T-cell (primary cell): ENCODE results near the gene NMUR2. TPM values are rescaled to one million over a fixed set of nuclear protein-coding genes. Genes with fewer than 3 reads are reported as not detected.

ENCODE experiments used
- ATAC-seq, 4 experiments: fragments of 200-7000 bp in 3 of 4; fragments of 150-1000 bp in 1 of 4; cut with Tn5 transposase; replicated peaks in 1 of 4; 1 replicate in 3 of 4; 2 replicates in 1 of 4; pipeline ENCODE4 v1.10.0; 2021; ENCODE audit warnings: moderate library complexity in 3 of 4, mild to moderate bottlenecking in 2 of 4, moderate number of reproducible peaks in 1 of 4
- CTCF ChIA-PET, 2 donors: fragments of 300-600 bp; sonication (Branson Sonifier 250); formaldehyde crosslinking; loops; one replicate each; lab custom pipeline; 2022; ENCODE audit warnings: antibody characterized with exemption in 2 of 2; lab: Charles Lee
- POLR2A ChIA-PET, 2 donors: fragments of 300-600 bp; sonication (Branson Sonifier 250); formaldehyde crosslinking; loops; one replicate each; lab custom pipeline; 2022; ENCODE audit warnings: antibody characterized with exemption in 2 of 2; lab: Charles Lee
- DNase-seq, 35 experiments: peaks; one replicate each; pipeline versions ENCODE4 v3.0.0 to v3.0.0-alpha.2; 2013 to 2023
- H3K27ac ChIP-seq: one replicate; pipeline ENCODE4 v1.5.1; 2013; ENCODE audit warnings: low read length
- H3K27me3 ChIP-seq, 2 experiments: replicated peaks in 1 of 2; 1 replicate in 1 of 2; 2 replicates in 1 of 2; pipeline versions ENCODE4 v1.6.1 to v1.7.0; 2013; ENCODE audit warnings: low read length in 1 of 2, mixed read lengths in 1 of 2; ENCODE audit not compliant: control insufficient read depth in 2 of 2, insufficient read depth in 2 of 2; ENCODE audit errors: extremely low read depth in 1 of 2
- H3K36me3 ChIP-seq, 2 donors: 1 replicate in 1 of 2; 2 replicates in 1 of 2; pipeline versions ENCODE4 v1.6.1 to v1.7.0; 2013; ENCODE audit warnings: low read length in 1 of 2; ENCODE audit not compliant: control insufficient read depth in 2 of 2, insufficient read depth in 1 of 2; ENCODE audit errors: extremely low read depth in 1 of 2
- H3K4me1 ChIP-seq, 2 experiments: 1 replicate in 1 of 2; 2 replicates in 1 of 2; pipeline versions ENCODE4 v1.6.1 to v1.7.0; 2013; ENCODE audit warnings: low read length in 2 of 2, mixed read lengths in 1 of 2; ENCODE audit not compliant: insufficient read depth in 2 of 2, control insufficient read depth in 1 of 2; ENCODE audit errors: extremely low read depth in 1 of 2
- H3K4me3 ChIP-seq, 2 donors: 1 replicate in 1 of 2; 2 replicates in 1 of 2; pipeline versions ENCODE4 v1.5.1 to v1.7.0; 2013; ENCODE audit warnings: mild to moderate bottlenecking in 2 of 2, low read length in 1 of 2, moderate library complexity in 1 of 2; ENCODE audit not compliant: control insufficient read depth in 1 of 2; ENCODE audit errors: extremely low read depth in 1 of 2
- H3K9me3 ChIP-seq: 2 replicates; pipeline ENCODE4 v1.7.0; 2013
- H3K27ac Mint-ChIP-seq, 2 donors: one replicate each; pipeline ENCODE4 v1.8.0; 2020 to 2021; ENCODE audit warnings: mild to moderate bottlenecking in 2 of 2, mixed read lengths in 2 of 2
- H3K27me3 Mint-ChIP-seq, 2 donors: one replicate each; pipeline ENCODE4 v1.8.0; 2021 to 2022; ENCODE audit warnings: mixed read lengths in 2 of 2
- H3K36me3 Mint-ChIP-seq: one replicate; pipeline ENCODE4 v1.8.0; 2021; ENCODE audit warnings: mixed read lengths
- H3K4me1 Mint-ChIP-seq, 3 donors: one replicate each; pipeline ENCODE4 v1.8.0; 2020 to 2022; ENCODE audit warnings: mixed read lengths in 3 of 3, mild to moderate bottlenecking in 1 of 3
- H3K4me3 Mint-ChIP-seq, 3 donors: one replicate each; pipeline ENCODE4 v1.8.0; 2020 to 2022; ENCODE audit warnings: mild to moderate bottlenecking in 3 of 3, mixed read lengths in 3 of 3, moderate library complexity in 3 of 3
- H3K9me3 Mint-ChIP-seq, 3 donors: one replicate each; pipeline ENCODE4 v1.8.0; 2020 to 2022; ENCODE audit warnings: mixed read lengths in 3 of 3
- WGBS: methylation state at CpG from one replicate; pipeline ENCODE4 v1.1.5; 2013; ENCODE audit warnings: missing lambda C conversion rate; ENCODE audit not compliant: insufficient coverage; 5-methylcytosine and 5-hydroxymethylcytosine counted together
- total RNA-seq, 35 experiments: library from RNA in 6 of 35; stranded (reverse) in 6 of 35; fragments of 120-200 nt in 1 of 35; gene quantifications; one replicate each; pipeline versions ENCODE4 v1.2.1 to v1.2.4 and lab custom pipeline; 2013 to 2026

NMUR2 gene
- total RNA-seq, 5 donors from 2014 or later (not counting 1 experiment from before 2014, with no cell fraction given), result not detected

- POLR2A ChIA-PET, result no interaction called here
- H3K27ac ChIP-seq, result no peak overlapping the region
- CTCF ChIA-PET, result no interaction called here
- H3K4me3 Mint-ChIP-seq, result no peak overlapping the region
- H3K9me3 ChIP-seq, result no peaks in the 10 kb centered on the region
- H3K4me1 Mint-ChIP-seq, result no peaks in the 10 kb centered on the region
- H3K36me3 ChIP-seq, result no peaks in the 10 kb centered on the region
- H3K36me3 Mint-ChIP-seq, result no peaks in the 10 kb centered on the region
- H3K27me3 ChIP-seq, result no peaks in the 10 kb centered on the region
- H3K4me3 ChIP-seq, result no peak overlapping the region
- no peaks in the 10 kb centered on the region for H3K4me1 ChIP-seq
- no peak for DNase-seq
- H3K27ac Mint-ChIP-seq, result no peak overlapping the region
- peaks cover 0 to 3% of the 10 kb centered on the region in 2 donors for H3K27me3 Mint-ChIP-seq
- ATAC-seq, result no peak
- peaks cover 0 to 2% (median 0%) of the 10 kb centered on the region in 3 donors for H3K9me3 Mint-ChIP-seq
Observed at GRCh38 chr5:152364899-152365298, 40.2 kb downstream of the NMUR2 start.

DNA sequence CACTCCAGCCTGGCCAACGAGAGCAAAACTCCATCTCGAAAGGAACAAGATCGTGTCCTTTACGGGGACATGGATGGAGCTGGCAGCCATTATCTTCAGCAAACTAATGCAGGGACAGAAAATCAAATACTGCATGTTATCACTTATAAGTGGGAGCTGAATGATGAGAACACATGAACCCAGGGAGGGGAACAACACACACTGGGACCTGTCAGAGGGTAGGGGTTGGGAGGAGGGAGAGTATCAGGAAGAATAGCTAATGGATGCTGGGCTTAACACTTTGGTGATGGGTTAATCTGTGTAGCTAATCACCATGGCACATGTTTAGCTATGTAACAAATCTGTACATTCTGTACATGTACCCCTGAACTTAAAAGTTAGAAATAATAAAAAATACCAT, 40.9 kb downstream of the NMUR2 start:
- H3K27ac ChIP-seq, result no peak overlapping the region
- no peaks in the 10 kb centered on the region for H3K27me3 ChIP-seq
- H3K4me3 Mint-ChIP-seq, result no peak overlapping the region
- ChIA-PET CTCF (no interaction called here), POLR2A (no interaction called here)
- ATAC-seq (no peak), DNase-seq (no peak)
- H3K36me3 ChIP-seq, result no peaks in the 10 kb centered on the region
- peaks cover 0 to 3% of the 10 kb centered on the region in 2 donors for H3K27me3 Mint-ChIP-seq
- no peaks in the 10 kb centered on the region for H3K4me1 ChIP-seq
- H3K27ac Mint-ChIP-seq, result no peak overlapping the region
- no peaks in the 10 kb centered on the region for H3K36me3 Mint-ChIP-seq
- WGBS, result 100% methylated on average over 1 of the region's 4 CpGs
- H3K4me3 ChIP-seq, result no peak overlapping the region
- no peaks in the 10 kb centered on the region for H3K4me1 Mint-ChIP-seq
- no peaks in the 10 kb centered on the region for H3K9me3 ChIP-seq
- peaks cover 0 to 2% (median 0%) of the 10 kb centered on the region in 3 donors for H3K9me3 Mint-ChIP-seq

- H3K9me3 ChIP-seq, result no peaks in the 10 kb centered on the region
- Mint-ChIP-seq H3K9me3 (peaks cover 0 to 2% (median 0%) of the 10 kb centered on the region in 3 donors), H3K27ac (no peak overlapping the region), H3K27me3 (no peaks in the 10 kb centered on the region), H3K4me3 (no peak overlapping the region), H3K36me3 (no peaks in the 10 kb centered on the region), H3K4me1 (no peaks in the 10 kb centered on the region)
- ChIA-PET POLR2A (no interaction called here), CTCF (no interaction called here)
- ATAC-seq (no peak), DNase-seq (no peak)
- H3K27ac ChIP-seq, result no peak overlapping the region
- H3K36me3 ChIP-seq, result no peaks in the 10 kb centered on the region
- WGBS, result 79% methylated on average over 3 of the region's 9 CpGs
- H3K4me3 ChIP-seq, result no peak overlapping the region
- no peaks in the 10 kb centered on the region for H3K27me3 ChIP-seq
- no peaks in the 10 kb centered on the region for H3K4me1 ChIP-seq
Observed at GRCh38 chr5:152358861-152359568, 46.1 kb downstream of the NMUR2 start.

DNA sequence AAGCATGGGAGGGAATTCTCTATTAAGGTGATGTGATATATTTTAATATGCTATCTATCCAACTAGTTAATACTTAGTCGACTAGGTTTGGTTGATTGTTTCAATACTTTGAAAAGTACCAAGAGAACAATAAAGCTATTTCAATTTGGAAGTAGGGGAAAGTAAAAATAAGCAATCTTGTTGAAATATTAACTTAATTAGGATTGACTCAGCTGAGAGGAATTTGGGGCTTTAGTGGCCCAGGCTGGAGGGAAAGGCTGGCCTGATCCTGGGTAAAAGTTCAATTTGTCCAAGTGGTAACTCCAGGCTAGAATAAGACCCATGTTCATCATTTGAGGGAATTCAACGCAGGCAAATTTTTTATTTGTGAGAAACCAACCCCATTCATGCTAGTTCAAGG, 48.6 kb downstream of the NMUR2 start:
- ATAC-seq, result no peak
- H3K4me1 ChIP-seq, result no peaks in the 10 kb centered on the region
- CTCF ChIA-PET, result no interaction called here
- H3K9me3 ChIP-seq, result no peaks in the 10 kb centered on the region
- H3K4me3 ChIP-seq, result no peak overlapping the region
- DNase-seq, result no peak
- WGBS, result no CpG with 5 or more reads among the region's 2 CpGs
- Mint-ChIP-seq H3K36me3 (no peaks in the 10 kb centered on the region), H3K4me1 (no peaks in the 10 kb centered on the region), H3K27ac (no peak overlapping the region), H3K9me3 (no peaks in the 10 kb centered on the region), H3K27me3 (no peaks in the 10 kb centered on the region), H3K4me3 (no peak overlapping the region)
- H3K27ac ChIP-seq, result no peak overlapping the region
- H3K27me3 ChIP-seq, result no peaks in the 10 kb centered on the region
- POLR2A ChIA-PET, result no interaction called here
- H3K36me3 ChIP-seq, result no peaks in the 10 kb centered on the region

DNA sequence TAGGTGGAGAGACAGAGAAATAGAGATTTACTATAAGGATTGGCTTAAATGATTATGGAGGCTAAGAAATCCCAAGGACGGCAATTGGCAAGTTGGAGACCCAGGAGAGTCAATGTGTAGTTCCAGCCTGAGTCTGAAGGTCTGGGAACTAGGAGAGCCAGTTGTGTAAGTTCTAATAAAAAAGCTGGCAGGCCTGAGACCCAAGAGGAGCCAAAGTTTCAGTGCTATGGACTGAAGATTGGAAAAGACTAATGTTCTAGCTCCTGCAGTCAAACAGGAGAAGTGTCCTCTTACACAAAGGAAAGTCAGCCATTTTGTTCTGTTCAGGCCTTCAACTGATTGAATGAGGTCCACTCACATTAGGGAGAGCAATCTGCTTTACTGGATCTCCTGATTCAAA, 50.0 kb downstream of the NMUR2 start:
- ChIA-PET CTCF (no interaction called here), POLR2A (no interaction called here)
- Mint-ChIP-seq H3K27me3 (peaks cover 0 to 1% of the 10 kb centered on the region in 2 donors), H3K4me1 (no peaks in the 10 kb centered on the region), H3K4me3 (no peak overlapping the region), H3K36me3 (no peaks in the 10 kb centered on the region), H3K9me3 (no peaks in the 10 kb centered on the region), H3K27ac (no peak overlapping the region)
- no peaks in the 10 kb centered on the region for H3K4me1 ChIP-seq
- 38% methylated on average over 1 of the region's 1 CpG for WGBS
- H3K9me3 ChIP-seq, result no peaks in the 10 kb centered on the region
- H3K27ac ChIP-seq, result no peak overlapping the region
- no peaks in the 10 kb centered on the region for H3K27me3 ChIP-seq
- no peak for DNase-seq
- no peak overlapping the region for H3K4me3 ChIP-seq
- ATAC-seq, result no peak
- no peaks in the 10 kb centered on the region for H3K36me3 ChIP-seq

GRCh38 chr5:152353001-152353400, 52.1 kb downstream of the NMUR2 start:
- H3K9me3 Mint-ChIP-seq, result no peaks in the 10 kb centered on the region
- 77% methylated on average over 2 of the region's 3 CpGs for WGBS
- no peaks in the 10 kb centered on the region for H3K27me3 ChIP-seq
- H3K36me3 Mint-ChIP-seq, result no peaks in the 10 kb centered on the region
- no peak overlapping the region for H3K27ac Mint-ChIP-seq
- H3K36me3 ChIP-seq, result no peaks in the 10 kb centered on the region
- no peaks in the 10 kb centered on the region for H3K4me1 Mint-ChIP-seq
- H3K4me1 ChIP-seq, result no peaks in the 10 kb centered on the region
- ChIA-PET POLR2A (no interaction called here), CTCF (no interaction called here)
- H3K4me3 Mint-ChIP-seq, result no peak overlapping the region
- H3K27ac ChIP-seq, result no peak overlapping the region
- DNase-seq (no peak), ATAC-seq (no peak)
- H3K4me3 ChIP-seq, result no peak overlapping the region
- no peaks in the 10 kb centered on the region for H3K9me3 ChIP-seq
- peaks cover 0 to 1% of the 10 kb centered on the region in 2 donors for H3K27me3 Mint-ChIP-seq
